Activated naive CD4-positive, alpha-beta T cell treated with Interleukin-2 at 50 U/mL for 16 hours (primary cell): Measurements from ENCODE around the gene ERGIC2.
"Not testable (repeated sequence)": the region's sequence is repeated elsewhere in the genome, so short reads cannot be mapped to it uniquely, and the experiment has no call there.

Experiments used
- DNase-seq: peaks from one replicate; pipeline ENCODE4 v3.0.0-alpha.2; 2020

Gene ERGIC2, protein sequence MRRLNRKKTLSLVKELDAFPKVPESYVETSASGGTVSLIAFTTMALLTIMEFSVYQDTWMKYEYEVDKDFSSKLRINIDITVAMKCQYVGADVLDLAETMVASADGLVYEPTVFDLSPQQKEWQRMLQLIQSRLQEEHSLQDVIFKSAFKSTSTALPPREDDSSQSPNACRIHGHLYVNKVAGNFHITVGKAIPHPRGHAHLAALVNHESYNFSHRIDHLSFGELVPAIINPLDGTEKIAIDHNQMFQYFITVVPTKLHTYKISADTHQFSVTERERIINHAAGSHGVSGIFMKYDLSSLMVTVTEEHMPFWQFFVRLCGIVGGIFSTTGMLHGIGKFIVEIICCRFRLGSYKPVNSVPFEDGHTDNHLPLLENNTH

DNA sequence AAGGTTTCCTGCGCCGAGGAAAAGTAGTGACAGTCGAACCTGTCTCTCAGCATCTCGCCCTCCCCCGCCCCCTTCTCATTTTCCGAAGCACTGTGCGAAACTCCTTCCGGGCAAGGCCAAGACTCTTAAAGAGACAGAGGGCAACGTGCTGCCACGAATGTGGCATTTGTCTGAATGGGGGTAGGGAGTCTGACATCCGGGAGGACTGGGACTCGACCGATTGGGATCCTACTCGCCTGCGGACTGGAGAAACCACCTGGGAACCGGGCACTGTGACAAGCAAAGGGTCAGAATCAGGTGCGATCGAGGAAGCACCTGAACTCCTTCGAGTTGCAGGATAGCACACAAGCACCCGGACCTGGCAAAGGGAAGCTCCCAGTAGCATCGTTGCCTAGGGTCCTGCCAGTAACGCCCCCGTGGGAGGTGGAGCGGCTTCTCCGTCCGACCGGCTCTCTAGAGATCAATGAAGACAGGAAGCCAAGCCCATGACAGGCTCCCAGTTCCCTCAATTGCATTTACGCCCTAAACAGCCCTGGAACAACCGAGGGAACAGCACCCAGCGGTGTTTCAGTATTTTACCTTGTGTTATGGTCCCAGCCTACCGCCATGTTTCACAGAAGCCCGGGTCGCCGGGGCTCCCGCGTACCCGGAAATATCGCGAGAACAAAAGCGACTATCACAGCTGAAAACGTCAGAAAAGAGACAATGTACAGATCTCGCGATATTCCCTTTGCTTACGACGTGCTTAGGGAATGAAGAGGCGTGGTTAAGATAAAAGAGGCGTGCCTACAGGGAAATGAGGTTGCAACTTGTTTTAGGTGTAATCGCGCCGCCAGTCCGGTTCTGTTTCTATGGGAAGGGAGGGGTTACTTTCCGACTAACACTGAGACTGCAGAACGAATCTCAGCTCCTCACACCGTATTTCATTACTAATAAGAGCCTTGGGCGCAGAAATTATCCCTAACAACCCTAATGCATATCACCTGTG is at the start of gene ERGIC2:
TSS of gene ERGIC2 (minus strand) at position 637 of the 988 bp plus-strand sequence. CDS start 9,539 bp downstream, outside the sequence.
- DNase-seq = peak; percentile 87

DNA sequence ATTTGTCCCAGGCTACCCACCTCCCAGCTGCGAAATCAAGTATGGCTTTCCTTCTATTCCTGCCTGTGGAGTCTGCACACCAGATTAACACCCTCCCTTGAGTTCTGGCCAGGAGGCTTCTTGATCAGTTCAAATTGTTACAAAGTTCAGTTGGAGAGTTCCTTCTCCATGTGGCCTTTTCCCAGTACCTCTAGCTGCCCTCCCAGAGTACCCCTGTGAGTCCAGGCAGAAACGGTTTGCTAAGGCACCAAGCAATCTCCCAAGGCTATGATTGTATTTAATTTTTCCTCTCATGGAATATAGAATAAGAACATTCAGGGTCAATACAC is 49.7 kb upstream of the ERGIC2 start:
- no peak for DNase-seq

DNA sequence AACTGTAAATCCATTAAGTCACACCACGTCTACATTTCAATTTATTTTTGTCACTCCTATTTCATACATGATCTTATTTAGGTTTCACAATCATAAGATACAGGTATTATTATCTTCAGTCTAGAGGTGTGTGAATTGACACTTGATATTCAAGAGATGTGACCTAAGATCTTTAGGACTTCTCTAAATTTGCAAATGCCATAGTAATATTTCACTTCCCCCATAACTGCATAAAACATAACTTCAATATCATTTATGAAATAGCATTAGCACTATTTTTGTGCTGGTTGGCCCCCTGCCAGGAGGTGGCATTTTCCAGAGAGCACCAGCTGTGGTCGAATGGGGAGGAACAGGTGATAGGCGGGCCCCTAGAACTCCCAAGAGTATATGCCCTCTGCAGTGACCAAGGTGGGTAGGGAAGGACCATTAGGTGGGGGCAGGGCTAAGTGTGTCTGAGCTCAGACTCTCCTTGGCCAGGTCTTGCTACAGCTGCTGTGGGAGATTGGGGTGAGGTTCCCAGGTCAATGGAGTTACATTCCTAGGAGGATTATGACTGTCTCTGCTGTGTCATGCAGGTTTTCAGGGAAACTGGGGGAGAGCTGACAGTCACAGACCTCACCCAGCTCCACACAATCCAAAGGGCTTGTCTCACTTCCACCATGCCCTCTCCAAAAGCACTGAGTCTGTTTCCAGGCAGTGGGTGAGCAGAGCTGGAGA is 49.2 kb upstream of the ERGIC2 start:
- DNase-seq = no peak

DNA sequence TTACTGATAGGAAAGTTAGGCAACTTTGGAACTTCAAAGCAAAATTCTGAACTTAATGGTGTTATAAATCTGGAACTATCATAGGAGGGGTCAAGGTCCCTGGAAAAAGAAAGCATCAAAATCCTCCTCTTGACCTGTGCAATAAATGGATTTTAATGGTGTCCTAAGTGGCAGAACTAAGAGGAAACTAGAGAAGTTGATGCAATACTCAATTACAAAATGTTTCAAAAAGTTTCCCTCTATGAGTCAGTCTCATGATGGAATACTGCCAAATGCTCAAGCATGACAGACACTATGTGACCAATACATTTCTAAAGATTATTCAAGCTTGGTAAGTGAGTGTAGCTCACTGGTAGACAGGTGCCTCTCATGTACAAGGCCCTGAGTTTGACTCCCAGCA is 47.7 kb upstream of the ERGIC2 start:
- no peak for DNase-seq

DNA sequence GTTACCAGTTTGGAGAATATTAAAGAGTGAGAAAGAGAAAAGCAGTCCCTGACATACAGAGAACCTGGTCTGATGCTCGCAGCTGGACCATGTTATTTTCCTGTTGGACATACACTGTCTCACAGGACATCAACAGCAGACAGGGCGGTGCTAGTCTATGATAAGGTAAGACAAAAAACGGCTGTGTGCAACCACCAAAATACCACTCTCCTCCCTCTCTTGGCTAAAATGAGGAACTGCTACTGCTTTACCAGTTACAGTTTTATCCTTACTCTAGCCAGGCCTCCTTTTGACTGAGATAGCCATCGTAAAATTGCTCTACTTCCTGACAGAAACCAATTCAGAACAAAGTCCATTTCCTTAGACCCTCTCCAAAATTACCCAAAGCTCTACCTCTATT is 47.0 kb upstream of the ERGIC2 start:
- no peak for DNase-seq

DNA sequence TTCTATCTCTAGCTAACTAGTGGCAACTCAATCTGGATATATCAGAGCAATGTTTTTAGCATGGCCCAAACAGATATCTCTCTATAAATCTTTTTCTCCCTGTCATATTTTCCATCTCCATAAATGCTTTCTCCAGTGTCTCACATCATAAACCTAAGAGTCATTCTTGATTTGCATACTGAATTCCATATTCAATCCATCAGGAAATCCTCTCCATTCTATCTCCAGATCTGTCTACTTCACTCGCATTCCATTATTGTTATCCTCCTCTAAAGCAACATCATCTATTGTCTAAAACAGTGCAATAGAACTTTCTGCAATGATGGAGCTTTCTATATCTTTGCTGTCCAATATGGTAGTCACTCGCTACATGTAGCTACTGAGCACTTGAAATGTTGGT is 45.5 kb upstream of the ERGIC2 start:
- DNase-seq = no peak

DNA sequence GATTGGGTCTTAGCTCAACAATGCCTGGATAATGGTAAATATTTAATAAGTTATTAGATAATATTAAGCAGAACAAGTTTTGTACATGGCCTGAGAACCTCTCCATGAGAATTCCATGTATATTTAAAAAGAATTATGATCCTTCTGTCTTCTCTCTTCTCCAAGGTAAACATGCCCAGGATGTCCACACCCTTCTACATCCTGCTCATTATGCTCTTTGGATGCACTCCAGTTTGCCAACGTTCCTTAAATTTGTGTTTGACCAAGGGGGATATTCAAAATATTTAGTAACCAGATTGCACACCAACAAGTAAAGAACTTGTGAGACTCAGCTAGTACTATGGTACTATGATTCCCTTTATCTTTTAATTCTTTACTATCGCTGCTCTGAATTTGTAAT is 44.8 kb upstream of the ERGIC2 start:
- DNase-seq = no peak

DNA sequence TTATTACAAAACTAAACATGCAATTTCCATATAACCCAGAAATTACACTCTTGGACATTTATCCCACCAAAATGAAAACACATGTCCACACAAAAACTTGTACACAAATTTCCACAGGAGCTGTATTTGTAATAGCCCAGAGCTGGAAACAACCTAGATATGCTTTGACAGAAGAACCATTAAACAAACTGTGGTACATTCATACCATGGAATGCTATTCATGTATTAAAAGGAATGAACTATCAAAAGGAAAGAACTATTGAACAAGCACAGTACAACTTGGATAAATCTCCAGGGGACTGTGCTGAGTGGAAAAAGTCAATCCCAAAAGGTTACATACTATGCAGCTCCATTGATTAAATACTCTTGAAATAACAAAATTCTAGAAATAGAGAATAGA is 35.8 kb upstream of the ERGIC2 start:
- DNase-seq = no peak

DNA sequence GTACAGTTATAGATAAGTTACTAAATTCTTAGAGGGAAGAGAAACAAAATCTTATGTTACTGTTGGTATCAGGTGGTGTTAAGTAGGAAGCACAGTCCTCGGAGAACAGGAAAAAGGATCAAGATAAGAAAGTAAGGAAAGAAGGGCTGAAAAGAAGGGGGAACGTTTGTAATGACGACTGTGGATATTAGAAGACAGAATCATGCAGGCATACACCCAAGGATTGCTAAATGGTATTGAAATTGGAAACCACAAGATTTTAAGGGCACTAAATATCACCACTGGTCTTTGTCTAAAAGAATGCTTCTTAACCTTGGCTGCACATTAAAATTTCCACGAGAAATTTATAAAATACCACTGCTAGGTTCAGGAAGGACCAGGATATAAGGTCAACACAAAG is 34.1 kb upstream of the ERGIC2 start:
- no peak for DNase-seq

DNA sequence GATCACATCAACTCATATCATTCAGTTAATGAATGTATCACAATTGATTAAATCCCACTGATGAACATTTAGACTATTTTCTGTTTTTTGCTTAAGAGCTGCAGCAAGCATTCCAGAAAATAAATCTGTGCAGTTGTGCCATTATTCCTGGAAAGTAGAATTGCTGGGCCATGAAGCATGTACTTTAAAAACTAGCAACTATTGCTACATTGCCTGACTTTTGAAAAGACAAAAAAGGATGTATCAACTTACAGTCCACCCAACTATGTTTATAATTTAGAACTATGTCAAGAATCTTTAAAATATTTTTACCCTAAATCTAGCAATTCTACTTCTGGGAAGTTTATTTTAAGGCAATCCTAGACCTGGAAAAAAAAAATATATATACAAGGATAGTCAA is 33.4 kb upstream of the ERGIC2 start:
- no peak for DNase-seq

DNA sequence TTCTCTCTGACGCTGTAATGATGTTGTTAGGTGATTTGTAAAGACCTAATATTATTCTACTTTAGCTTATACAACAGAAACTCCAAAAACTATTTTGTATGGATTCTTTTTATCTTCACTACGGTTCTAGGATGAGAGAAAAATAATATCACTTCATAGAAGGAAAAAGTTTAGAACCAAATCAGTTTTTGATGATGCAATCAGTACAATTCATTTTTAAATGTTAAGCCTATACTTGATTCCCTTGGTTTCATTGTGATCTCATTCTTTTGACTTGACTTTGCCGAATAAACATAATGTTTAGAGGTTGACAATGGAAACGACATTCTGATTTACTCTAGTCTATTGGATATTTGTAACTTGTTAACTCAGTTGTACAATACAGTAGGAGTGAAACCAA is 24.6 kb upstream of the ERGIC2 start:
- no peak for DNase-seq

DNA sequence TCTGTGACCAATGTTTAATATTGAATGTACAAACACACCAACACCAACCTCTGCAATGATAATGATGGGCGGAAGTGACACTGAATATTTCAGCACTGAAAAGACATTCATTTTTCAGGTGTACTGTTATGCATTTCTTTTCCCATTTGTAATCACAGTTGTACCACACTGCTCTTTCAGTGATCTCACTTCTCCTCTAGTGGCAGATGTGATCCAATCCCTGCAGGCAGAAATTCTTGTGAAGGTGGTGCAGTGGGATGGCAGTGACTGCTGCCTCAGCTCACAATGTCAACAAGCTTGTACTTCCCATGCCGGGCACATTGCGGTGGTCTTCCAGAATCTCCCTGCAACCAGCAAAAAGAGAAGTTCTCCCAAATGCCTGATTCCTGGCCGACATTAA is 23.0 kb upstream of the ERGIC2 start:
- no peak for DNase-seq

DNA sequence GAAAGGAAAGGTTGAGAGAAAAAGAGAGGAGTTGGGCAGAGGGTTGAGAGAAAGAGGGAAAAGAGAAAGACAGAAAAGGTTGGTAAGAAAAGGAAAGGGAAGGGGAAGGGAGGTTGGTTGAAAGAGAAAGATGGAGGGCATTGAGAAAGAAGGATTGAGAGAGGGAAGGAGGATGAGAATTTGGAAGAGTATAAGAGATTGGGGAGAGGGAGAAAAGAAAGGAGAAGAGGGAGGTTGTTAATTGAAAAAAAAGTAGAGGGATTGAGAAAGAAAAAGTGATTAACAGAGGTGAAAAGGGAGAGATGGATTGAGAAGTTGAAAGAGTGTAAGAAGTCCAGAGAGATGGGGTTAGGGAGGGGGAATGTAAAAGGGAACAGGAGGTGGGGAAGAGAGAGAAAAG is 21.5 kb upstream of the ERGIC2 start:
- no peak for DNase-seq

DNA sequence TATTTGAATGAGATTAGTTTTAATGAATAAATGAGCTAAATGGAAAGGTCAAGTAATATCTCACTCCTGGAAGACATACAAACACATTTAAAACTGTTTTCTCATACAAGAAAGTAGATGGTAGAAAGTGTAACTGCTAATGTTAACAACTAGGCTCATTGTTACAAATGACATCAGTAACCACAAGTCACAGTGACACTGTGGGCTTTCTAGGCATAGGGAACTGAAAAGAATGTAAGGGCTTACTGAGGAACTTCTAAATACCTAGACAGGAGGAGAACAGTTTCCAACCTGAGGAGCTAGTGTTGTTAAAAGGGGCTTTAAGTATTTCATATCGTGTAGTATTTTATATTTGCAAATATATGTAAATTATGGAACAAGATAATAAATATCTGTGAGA is 17.5 kb upstream of the ERGIC2 start:
- no peak for DNase-seq

DNA sequence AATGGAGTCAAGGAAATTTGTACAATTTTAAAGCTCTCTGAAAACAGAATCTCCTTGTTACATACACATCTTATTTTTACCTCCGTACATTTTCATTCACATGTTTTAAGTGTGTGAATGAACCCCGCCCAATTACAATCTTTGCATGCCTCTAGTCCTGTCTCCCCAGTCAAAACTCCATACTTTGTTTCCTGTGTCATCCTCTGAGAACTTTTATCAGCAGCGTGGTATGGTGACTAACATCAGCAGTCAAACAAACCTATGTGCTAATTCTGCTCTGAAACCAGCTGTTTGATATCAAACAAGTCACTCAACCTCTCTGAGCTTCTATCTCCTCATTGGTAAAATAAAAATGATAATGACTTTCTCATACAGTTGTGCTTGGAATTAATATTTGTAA is 15.8 kb upstream of the ERGIC2 start:
- DNase-seq = no peak

DNA sequence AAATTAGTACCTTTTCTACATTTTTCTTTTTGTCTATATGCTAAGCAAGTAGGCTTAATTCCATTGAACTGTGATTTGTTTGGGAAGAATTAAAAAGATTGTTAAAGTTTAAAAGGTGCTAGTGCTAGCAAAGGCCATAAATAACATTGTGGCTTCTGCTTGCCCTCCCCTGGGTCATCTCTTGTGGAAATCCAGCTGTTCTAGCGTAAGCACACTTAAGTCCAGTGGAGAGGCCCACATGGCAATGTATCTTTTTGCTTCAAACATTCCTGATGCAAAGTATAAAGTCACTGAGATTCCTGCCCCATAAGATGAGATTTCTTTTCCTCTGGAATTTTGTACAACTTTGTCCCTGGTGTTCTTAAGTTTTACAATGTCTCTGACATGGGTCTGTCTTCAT is 14.4 kb upstream of the ERGIC2 start:
- no peak for DNase-seq

DNA sequence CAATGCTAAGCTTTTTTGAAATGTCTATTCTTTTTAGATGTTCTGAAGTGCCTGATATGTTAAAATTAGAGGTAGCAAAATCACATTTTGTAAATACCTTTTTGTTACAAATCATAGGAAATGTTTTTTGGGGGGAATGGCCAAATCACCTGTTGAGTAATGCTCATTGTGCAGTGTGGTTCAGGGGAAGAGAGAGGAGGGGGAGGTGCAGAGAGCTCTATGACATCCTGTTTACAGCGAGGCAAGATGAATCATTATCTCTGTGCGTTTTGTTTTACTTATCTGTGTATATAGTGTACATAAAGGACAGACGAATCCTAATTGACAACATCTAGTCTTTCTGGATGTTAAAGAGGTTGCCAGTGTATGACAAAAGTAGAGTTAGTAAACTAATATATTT is 9.4 kb upstream of the ERGIC2 start:
- peak; percentile 19 for DNase-seq

DNA sequence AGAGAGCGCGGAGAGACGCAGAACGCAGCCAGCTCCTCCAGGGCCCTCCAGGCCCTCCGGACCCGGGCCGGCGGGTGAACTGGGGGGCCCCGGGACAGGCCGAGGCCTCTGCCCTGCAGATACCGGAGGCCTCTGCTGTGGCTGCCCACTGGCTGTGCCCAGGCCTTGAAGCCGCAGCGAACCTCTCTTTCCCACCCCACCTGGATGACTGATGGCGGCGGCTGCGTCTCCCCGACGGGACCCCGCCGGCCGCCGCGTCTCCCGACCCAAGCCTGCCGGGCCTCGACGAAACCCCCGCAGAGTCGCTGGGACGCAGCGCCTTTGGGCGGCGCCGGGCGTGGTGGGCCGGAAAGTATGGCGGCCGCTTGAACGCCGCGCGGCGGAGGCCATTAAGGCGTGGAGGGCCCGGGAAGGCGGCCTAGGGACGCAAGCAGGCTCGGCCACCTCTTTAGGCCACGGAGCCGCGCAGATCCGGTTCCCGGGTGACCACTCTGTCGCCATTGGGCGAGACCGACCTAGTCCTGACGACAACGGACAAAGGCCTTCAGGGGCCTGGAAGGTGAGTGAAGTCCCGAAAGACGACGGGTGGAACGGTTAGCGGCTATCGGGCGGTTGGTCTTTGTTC is 8.4 kb upstream of the ERGIC2 start:
- DNase-seq = no peak

DNA sequence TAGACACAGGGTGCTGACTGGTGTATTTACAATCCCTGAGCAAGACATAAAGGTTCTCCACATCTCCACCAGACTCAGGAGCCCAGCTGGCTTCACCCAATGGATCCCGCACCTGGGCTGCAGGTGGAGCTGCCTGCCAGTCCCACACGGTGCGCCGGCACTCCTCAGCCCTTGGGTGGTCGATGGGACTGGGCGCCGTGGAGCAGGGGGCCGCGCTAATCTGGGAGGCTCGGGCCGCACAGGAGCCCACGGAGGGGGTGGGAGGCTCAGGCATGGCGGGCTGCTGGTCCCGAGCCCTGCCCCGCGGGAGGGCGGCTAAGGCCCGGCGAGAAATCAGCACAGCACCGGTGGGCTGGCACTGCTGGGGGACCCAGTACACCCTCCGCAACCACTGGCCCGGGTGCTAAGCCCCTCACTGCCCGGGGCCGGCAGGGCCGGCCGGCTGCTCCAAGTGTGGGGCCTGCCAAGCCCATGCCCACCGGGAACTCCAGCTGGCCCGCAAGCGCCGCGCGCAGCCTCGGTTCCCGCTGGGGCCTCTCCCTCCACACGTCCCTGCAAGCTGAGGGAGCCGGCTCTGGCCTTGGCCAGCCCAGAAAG is 5.2 kb upstream of the ERGIC2 start:
- not testable (repeated sequence) for DNase-seq

DNA sequence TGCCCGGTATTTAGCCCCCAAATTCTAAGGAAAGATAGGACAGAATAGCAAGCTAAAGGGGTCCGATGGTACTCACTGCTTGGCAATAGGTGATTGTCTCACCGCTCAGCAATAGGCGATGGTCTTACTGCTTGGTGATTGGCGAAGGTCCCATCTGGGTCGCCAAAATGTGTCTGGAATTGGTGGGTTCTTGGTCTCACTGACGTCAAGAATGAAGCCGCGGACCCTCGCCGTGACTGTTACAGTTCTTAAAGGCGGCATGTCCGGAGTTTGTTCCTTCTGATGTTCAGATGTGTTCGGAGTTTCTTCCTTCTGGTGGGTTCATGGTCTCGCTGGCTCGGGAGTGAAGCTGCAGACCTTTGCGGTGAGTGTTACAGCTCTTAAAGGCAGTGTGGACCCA is 4.2 kb upstream of the ERGIC2 start:
- DNase-seq = not testable (repeated sequence)

DNA sequence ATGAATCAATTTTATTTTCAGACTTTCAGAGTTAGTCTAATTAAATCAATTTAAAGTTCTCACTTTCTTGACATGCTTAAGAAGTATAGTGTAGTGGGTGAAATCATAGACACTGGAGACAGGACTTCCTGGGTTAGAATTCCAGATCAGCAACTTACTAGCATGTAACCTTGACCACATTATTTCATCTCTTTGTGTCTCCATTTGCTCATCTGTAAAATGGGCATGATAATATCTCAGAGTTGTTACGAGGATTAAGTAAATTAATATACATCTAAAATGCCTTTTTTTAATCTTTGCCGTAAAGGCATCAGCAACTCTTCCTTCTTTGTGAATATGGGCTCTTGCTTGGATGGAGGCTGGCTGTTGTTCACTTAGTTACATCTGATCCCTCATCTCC is 1.3 kb upstream of the ERGIC2 start:
- DNase-seq = no peak

DNA sequence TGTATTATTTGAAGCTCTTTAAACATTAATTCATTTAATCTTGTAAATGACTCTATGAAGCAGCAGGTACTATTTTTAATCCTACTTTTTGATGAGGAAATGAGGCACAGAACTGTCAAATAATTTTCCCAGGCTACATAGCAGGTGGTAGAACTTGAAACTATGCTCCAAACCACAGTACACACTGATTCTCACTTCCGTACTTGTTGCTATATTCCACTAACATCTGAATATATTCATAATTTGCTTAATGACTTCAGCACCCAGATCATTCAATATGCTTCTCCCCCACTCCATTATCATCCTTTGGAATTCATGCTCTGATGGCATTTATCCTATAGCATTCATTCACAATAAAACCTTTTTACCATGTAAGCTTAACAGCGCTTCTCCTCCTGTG is 4.9 kb downstream of the ERGIC2 start:
- no peak for DNase-seq

DNA sequence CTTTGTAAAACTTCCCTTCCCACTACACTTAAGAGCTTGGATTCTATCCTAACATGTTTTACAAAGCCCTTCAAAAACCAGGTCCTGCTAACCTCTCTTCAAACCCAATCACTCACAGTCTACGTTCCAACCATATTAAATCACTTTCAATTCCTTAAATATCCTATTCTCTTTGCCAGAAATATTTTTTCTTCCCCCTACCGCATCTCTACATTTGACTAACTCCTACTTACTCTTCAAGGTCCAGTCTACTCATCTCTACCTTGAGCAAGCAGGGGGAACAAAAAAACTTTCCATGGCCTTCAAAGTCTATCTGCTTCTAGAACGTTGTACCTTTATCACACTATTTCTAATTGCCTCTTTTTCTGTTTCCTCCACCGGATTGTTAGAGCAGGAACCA is 6.1 kb downstream of the ERGIC2 start:
- no peak for DNase-seq
